ENCODE measurements around the gene UBE2G2.

Gene UBE2G2

GRCh38 chr21:44797775-44798174 lies 3.8 kb downstream of the UBE2G2 start:
- in situ Hi-C loops (cut with HindIII; ENCODE audit: low pct_ligation_motif_present, low pct_unique_long_range_greater_than_20kb, low sequenced_read_pairs): no loop called here
- DNase-seq: no peak

DNA sequence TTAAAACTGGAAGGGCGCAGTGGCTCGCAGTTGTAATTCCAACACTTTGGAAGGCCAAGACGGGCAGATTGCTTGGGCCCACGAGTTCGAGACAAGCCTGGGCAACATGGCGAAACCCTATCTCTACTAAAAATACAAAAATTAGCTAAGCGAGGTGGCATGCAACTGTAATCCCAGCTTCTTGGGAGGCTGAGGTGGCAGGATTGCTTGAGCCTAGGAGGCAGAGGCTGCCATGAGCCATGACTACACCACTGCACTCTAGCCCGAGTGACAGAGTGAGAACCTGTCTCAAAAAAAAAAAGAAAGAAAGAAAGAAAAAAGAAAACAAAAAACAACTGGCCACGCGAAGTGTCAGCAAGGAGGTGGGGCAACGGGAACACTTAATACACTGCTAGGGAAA lies 6.3 kb downstream of the UBE2G2 start:
- in situ Hi-C loops (cut with HindIII; ENCODE audit: low pct_ligation_motif_present, low pct_unique_long_range_greater_than_20kb, low sequenced_read_pairs): no loop called here
- DNase-seq: no peak

DNA sequence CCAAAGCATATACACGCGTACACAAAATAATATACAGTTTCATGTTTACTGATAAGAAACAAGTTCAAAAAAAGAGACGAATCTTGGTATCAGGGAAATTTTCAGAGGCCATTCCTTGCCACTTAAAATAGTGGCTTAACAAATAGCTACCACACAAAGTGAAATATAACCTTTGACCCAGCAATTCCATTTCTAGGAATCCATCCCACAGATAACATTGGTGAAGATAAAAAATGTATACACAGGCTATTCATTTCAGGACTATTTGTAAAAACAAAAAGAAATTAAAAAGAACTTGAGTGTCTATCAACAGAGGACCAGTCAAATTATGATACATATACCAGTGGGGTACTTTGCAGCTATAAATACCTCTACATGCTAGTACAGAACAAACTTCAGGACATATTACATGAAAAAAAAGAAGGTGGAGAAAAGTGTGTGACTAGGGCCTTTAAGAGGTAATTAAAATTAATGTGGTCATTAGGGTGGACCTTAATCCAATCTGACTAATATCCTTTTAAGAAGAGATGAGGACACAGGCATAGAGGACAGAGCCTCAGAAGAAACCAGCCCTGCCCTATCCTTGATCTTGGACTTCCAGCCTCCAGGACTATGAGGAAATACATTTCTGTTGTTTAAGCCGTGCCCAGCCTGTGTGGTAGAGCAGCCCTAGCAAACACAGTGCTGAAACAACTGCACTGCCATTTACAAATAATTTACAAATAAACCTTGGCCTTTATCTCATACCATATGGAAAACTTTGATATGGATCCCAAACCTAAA lies 7.8 kb downstream of the UBE2G2 start:
- no peak for DNase-seq
- in situ Hi-C loops (cut with HindIII; ENCODE audit: low pct_ligation_motif_present, low pct_unique_long_range_greater_than_20kb, low sequenced_read_pairs): no loop called here

- in situ Hi-C loops (cut with HindIII; ENCODE audit: low pct_ligation_motif_present, low pct_unique_long_range_greater_than_20kb, low sequenced_read_pairs): no loop called here
- DNase-seq: peak; percentile 59
These were observed 8.7 kb downstream of the UBE2G2 start for GRCh38 chr21:44792702-44793591.

DNA sequence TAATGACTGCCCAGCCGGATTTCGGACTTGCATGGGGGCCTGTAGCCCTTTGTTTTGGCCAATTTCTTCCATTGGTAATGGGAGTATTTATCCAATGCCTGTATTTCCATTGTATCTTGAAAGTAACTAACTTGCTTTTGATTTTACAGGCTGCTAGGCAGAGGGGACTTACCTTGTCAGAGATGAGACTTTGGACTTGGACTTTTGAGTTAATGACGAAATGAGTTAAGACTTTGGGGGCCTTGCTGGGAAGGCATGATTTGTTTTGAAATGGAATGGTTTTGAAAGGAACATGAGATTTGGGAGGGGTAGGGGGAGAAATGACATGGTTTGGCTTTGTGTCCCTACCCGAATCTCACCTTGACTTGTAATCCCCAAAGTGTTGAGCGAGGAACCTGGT lies 9.6 kb downstream of the UBE2G2 start:
- DNase-seq: no peak
- in situ Hi-C loops (cut with HindIII; ENCODE audit: low pct_ligation_motif_present, low pct_unique_long_range_greater_than_20kb, low sequenced_read_pairs): no loop called here

GRCh38 chr21:44791246-44791645 lies 10.4 kb downstream of the UBE2G2 start:
- no peak for DNase-seq
- in situ Hi-C loops (cut with HindIII; ENCODE audit: low pct_ligation_motif_present, low pct_unique_long_range_greater_than_20kb, low sequenced_read_pairs): no loop called here

- DNase-seq: no peak
- in situ Hi-C loops (cut with HindIII; ENCODE audit: low pct_ligation_motif_present, low pct_unique_long_range_greater_than_20kb, low sequenced_read_pairs): no loop called here
These were observed 11.3 kb downstream of the UBE2G2 start for GRCh38 chr21:44790368-44790767.

GRCh38 chr21:44789880-44790279 lies 11.7 kb downstream of the UBE2G2 start:
- DNase-seq: no peak
- in situ Hi-C loops (cut with HindIII; ENCODE audit: low pct_ligation_motif_present, low pct_unique_long_range_greater_than_20kb, low sequenced_read_pairs): no loop called here

- DNase-seq: no peak
- in situ Hi-C loops (cut with HindIII; ENCODE audit: low pct_ligation_motif_present, low pct_unique_long_range_greater_than_20kb, low sequenced_read_pairs): no loop called here
These were observed 15.8 kb downstream of the UBE2G2 start for GRCh38 chr21:44785620-44786335.

DNA sequence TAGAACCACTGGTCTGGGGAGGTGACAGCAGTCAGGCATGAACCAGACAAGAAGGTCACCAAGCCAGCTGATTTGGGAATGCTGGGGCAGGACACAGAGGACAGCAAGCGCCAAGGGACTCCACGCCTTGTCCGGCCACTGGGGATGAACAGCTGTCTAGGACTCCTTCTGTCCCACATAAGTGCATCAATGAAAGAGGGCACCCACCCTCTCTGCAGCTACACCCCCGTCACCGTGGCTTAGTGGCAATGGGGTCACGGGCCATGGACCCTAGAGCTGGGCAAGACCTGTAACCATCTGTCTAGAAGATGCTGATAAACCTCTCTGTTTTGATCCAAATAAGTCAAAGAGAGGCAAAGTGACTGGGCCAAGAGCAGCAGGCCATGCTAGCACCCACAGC lies 16.8 kb downstream of the UBE2G2 start:
- in situ Hi-C loops (cut with HindIII; ENCODE audit: low pct_ligation_motif_present, low pct_unique_long_range_greater_than_20kb, low sequenced_read_pairs): no loop called here
- no peak for DNase-seq

DNA sequence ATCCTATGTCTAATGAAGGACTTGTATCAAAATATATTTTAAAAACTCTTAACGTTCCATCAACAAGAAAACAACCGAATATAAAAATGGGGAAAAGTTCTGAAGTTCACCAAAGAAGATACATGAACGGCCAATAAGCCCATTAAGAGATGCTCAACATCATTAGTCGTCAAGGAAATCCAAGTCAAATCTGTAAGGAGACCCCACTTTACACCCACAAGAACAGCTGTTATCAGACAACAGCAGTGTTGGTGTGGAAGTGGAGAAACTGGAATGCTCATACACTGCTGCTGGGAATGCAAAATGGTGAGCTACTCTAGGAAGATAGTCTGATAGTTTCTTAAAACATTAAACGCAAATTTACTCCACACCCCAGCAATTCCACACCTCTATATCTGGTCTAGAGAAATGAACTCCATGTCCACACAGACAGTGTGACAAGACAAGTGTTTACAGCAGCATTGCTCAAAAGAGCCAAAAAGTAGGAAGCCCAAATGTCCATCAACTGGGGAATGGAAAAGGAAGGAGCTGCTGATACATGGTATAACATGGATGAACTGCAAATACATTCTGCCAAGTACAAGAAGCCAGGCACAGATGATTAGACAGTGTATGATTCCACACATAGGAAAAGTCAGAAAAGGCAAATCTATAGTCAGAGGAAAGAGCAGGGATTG lies 18.5 kb downstream of the UBE2G2 start:
- DNase-seq: no peak
- in situ Hi-C loops (cut with HindIII; ENCODE audit: low pct_ligation_motif_present, low pct_unique_long_range_greater_than_20kb, low sequenced_read_pairs): no loop called here

DNA sequence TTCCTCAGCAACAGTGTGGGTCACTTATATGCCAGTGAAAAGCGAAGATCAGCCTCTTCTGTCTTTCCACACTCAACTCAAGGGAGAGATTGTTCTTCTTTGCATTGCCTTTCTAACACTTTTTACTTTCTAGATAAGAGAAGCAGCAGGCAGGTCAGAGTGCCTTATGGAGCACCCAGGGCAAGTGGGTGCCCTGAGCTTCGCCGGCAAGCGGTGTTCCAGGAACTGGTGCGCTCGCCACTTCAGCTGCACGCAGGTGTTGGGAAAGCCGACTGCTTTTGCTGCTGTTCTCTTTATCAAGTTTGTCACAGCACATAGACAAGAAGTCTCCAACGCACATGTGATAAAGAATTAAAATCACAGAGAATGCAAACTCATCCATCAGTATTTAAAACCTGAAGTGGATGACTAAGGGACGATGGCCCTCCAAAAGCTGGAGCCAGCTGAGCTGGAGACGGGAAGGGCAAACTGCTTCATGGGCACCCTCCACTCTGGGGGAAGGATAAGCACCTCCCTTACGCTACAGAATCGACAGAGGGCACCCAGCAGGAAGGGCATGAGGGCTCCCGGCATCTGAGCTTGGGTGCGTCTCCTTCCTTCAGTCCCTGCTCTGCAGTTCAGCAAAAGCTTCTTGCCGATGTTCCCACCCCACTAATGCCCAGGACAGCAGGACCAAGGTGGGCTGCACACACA lies 20.7 kb downstream of the UBE2G2 start:
- in situ Hi-C loops (cut with HindIII; ENCODE audit: low pct_ligation_motif_present, low pct_unique_long_range_greater_than_20kb, low sequenced_read_pairs): no loop called here
- no peak for DNase-seq

- in situ Hi-C loops (cut with HindIII; ENCODE audit: low pct_ligation_motif_present, low pct_unique_long_range_greater_than_20kb, low sequenced_read_pairs): no loop called here
- no peak for DNase-seq
These were observed 21.5 kb downstream of the UBE2G2 start for GRCh38 chr21:44780137-44780502.

GRCh38 chr21:44779417-44780136 lies 22.0 kb downstream of the UBE2G2 start:
- in situ Hi-C loops (cut with HindIII; ENCODE audit: low pct_ligation_motif_present, low pct_unique_long_range_greater_than_20kb, low sequenced_read_pairs): no loop called here
- DNase-seq: no peak

- in situ Hi-C loops (cut with HindIII; ENCODE audit: low pct_ligation_motif_present, low pct_unique_long_range_greater_than_20kb, low sequenced_read_pairs): no loop called here
- DNase-seq: no peak
These were observed 22.6 kb downstream of the UBE2G2 start for GRCh38 chr21:44778983-44779382.

GRCh38 chr21:44778499-44778911 lies 23.1 kb downstream of the UBE2G2 start:
- in situ Hi-C loops (cut with HindIII; ENCODE audit: low pct_ligation_motif_present, low pct_unique_long_range_greater_than_20kb, low sequenced_read_pairs): no loop called here
- no peak for DNase-seq

DNA sequence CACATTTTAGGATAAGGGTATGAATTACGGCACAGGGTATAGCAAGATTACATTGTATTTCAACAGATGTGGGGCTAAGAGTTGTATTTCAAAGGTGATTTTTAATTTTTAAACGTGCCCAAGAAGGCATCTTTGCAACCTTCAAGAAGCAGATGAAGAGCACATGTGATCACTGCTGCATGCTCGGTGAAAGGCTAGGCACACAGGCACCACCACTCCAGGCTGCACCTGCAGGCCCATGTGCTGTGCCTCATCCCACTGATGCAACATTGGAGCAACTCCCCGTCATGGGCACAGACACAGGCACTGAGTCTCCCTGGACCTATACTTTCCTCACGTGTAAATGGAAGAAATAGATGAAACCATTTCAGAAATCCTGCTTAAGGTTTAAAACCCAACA lies 23.5 kb downstream of the UBE2G2 start:
- no peak for DNase-seq
- in situ Hi-C loops (cut with HindIII; ENCODE audit: low pct_ligation_motif_present, low pct_unique_long_range_greater_than_20kb, low sequenced_read_pairs): no loop called here

DNA sequence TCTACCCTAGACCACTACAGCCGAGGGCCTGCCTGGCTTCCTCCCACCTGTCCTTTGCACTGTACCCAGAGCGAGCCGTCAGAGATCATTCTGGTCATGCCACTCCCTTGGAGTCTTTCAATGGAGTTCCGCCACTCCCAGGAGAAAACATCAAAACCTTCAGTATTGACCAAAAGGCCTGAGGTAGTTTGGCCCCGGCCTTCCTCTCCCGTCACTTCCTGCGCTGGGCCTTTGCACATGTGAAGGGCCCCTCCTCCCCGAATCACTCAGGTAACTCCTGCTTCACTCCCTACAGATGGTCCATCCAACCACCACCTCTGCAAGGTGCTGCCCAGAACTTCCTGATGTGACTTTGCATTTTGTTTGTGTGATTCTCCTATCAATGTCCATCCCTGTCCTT lies 26.6 kb downstream of the UBE2G2 start:
- DNase-seq: no peak
- in situ Hi-C loops (cut with HindIII; ENCODE audit: low pct_ligation_motif_present, low pct_unique_long_range_greater_than_20kb, low sequenced_read_pairs): no loop called here

Measured in ACHN (cell line).